Embryonic facial prominence (tissue), 1 donor: ENCODE results near the gene KIAA1217.
A peak's percentile ranks its signal among the peaks of the same experiment; 100 is the strongest.
"Not testable (repeated sequence)": the region's sequence is repeated elsewhere in the genome, so short reads cannot be mapped to it uniquely, and the experiment has no call there.

Experiments used
- DNase-seq: peaks from one replicate; pipeline ENCODE4 v3.0.0-alpha.2; 2016; ENCODE audit errors: extremely low spot score

Gene KIAA1217

DNA sequence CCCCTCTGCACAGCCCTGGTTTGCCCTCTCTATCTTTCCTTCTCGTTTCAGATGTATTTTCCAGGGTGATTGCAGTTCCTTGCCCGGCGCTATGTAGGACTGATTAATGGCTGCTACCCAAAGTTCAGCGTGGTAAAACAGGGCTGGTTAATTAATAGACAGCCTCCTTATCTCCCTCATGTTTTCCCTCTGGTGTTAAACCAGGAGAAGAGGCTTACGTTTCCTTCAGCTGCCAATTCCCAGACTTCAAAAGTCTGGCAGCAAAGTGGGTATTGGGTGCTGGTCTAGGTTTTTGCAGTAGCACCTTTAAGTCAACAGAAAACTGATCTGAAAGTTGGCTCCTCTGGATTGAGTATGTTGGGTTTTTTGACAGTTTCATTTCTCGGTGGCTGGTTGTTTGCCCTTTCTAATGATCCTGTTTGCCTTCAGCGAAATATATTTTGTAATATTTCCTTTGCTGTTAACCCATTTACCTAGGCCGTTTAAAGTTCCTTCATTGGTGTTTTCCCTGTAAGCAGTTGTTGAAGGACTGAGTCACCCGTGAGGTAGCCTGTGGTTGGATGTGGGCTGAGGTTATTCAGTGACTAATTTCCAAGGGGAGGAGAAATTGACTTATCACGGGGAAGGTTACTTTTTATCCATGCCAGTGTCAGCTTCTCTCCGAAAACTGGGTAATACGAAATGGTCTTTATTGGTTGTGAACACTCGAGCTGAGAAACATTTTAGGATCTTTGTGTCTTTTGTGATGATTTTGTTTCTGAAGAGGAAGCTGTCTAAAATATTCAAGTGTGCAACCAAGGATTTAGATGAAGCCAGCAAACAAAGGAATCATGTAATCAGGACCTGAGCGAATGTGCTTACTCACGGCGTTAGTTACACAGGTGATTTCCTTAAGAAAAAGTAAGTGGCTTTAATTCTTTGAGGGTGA is 257.2 kb downstream of the KIAA1217 start:
- DNase-seq = no peak

DNA sequence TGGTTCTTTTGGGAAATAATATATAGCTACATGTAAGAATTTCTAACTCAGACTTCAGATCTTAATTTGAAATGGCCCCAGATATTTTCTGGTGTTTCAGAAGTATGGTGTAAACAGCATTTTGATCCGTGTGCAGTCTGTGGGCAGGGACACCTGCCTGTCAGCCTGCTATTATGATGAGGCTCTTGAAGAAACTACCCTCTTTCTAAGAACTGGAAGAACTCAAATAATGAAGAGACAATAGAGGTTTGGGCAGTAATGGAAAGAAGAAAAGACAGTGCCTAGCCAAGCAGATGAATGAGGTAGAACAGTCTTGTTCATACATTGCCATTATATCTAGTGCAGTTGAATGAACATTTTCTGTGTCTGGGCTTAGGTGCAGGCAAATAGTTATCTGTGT is 258.2 kb downstream of the KIAA1217 start:
- DNase-seq = no peak

DNA sequence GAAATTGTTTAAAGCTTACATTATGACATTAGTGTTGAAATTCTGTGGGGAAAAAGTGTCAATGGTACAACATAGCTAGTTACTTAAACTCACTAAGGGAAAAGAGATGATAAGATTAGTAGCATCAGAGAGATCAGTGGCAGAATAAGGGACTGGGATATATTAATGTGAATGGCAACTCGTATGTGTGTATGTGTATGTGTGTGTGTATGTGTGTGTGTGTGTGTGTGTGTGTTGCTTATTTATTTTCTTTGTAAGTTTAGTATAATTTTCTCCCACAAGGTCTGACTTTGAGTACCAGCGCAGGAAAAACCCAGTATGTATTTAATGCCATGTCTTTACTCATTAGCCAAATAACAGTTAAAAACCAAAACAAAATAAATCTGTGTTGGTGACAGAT is 258.7 kb downstream of the KIAA1217 start:
- no peak for DNase-seq

DNA sequence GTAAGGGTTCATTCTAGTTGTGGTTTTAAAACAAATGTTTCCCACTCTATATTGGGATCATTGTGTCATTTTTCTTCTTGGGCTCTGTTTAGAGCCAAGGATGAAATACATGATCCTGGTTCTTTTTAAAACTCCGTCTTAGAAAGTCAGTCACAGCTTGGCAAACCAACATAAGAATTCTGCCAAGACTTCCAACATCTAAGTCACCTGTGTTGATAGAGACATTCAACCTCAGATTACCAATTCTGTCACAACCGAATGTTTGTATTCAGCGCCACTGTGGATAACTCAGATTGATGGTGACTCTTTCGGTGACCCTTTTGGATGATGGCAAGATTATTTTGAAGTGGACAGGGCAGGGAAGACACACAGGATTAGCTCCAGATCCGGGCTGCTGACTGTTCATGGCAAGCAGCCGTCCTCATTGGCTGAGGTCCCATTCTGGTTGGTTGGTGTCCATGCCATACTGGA is 259.4 kb downstream of the KIAA1217 start:
- DNase-seq = no peak

DNA sequence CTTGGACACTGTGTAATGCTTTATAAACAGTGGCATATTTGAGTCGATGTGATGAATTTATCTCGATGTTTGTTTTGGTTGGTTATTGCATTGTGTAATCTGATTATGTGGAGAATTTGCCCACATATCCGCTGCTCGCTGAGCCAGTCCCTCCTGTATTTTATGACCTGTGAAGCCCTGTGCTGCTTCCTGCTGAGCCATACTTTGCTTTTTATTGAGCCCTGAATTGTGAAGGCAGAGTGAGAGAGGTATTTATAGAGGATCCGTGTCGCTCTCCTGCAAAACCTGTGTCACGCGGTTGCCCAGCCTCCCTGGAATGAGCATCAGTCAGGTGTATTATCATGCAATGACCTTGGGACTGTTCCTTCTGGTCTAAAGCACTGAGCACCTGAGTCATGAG is 261.1 kb downstream of the KIAA1217 start:
- DNase-seq = no peak

DNA sequence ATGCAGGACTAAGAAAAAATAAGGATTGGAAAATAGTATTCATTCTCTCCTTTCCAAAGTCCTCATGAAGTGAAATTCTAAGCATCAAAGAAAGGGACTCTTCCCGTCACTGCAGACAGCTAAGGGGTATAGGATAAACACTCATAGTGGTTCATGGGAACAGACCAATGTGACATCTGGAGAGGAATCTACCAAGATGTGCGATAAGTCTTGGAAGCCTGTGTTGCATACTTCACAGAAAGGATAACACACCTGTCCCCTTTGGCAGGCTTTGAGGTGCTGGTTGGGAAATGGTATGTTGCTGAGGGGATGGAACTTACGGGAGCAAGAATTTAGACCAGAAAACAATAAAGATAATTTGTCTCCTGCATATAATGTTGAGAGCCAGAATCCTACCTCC is 266.7 kb downstream of the KIAA1217 start:
- DNase-seq = no peak

DNA sequence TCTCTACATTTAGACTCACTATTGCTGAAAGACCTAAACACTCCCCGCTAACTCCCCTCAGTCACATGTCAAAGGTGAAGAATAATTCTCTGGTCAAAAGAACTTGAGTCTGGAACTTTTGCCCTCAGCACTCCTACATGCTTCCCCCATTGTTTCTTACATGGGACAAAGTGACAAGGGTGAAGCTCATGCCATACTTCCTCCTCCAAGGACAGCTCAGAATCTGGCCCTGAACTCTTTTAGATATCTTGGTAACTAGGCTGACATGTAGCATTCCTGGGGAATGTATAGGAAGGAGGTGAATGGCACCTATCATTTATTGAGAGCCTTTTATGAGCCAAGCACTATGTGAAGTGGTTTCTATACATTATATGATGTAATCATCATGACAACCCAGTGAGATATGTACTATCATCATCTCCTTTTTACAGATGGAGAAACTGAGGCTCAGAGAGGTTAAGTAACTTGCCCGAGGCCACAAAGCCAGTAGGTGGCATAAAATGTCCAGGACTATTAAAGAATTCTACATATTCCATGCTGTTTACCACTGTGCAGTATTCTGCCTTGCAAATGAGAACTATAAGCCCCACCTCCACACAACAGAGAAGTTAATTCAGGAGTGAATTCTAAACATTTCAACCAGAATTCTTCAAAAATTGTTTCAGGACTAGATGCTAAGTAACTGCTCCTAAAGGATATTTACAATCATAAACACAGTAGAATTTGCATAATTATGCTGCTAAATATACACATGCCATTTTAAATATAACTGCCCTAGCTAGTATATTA is 268.2 kb downstream of the KIAA1217 start:
- DNase-seq = no peak

DNA sequence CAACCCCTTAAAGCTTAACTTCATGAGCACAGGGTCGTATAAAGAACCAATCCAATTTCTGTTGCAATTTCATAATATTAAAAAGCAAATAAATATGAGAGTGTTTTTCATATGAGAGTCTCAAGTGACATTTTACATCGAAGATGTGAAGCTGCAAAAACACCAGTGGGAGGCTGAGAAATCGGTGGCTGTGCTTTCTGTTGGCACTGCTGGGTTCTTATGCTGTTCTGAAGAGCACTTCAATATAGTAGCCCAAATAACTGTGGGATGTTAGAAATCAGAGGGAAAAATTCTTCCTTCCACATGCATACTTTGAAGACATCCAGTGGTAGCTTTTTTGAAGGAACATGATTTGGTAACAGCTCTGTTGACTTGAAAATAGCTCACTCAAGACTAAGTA is 269.0 kb downstream of the KIAA1217 start:
- no peak for DNase-seq

DNA sequence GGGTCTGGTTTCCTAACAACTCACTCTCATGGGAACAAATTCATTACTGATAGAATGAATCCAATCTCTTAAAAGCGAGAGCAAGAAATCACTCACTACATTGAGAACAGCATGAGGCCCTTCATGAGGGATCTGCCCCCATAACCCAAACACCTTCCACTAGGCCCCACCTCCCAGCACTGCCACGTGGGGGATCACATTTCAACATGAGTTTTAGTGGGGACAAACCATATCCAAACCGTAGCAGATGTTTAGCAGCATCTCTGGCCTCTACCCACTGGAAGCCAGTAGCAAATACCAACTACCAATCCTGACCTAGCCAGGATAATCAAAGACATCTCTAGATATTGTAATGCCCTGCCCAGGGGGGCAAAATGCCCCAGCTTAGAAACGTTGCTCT is 270.9 kb downstream of the KIAA1217 start:
- no peak for DNase-seq

DNA sequence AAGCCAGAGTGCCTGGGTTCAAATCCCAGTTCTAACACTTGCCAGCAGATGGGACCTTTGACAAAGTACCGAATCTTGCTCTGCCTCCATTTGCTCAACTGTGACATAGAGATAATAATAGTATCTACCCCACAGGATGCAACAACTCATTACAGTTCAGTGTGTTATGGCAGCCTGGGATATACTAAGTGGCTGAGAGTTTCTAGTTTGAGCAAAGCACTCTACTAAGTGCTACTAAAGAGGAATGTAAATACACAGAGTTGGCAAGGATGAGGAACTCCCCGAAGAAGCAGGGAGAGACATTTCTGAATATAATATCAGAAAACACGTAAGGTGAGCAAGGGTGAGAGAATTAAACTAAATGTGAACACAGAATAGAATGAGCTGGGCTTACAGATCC is 271.5 kb downstream of the KIAA1217 start:
- no peak for DNase-seq

DNA sequence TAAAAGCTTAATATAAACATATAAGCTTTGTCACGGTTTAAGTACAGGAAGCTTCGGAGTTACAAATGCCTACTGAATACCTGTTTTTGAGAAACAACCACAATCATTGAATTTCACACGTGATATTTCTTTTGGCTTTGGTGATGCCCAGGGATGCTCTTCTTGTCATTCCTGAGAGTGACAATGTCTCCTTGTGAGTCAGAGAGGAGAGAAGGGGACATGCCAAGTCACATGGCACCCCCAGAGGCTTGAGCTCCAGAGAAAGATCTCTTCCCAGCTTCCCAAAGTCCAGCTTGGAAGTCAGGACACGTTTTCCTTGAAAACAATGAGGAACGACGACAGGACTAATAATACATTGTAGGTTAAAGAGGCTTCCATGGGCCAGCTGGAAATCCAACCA is 272.3 kb downstream of the KIAA1217 start:
- no peak for DNase-seq

DNA sequence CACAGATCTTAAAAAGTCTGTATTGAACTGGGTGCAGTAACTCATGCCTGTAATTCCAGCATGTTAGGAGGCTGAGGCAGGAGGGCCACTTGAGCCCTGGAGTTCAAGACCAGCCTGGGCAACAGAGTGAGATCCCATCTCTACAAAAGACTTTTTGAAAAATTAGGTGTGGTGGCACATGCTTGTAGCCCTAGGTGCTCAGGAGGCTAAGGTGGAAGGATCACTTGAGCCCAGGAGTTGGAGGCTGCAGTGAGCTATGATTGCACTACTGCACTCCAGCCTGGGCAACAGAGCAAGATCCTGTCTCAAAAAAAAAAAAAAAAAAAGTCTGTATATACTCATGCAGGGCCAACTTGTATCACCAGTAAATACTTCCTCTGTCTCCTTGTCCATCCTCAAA is 273.8 kb downstream of the KIAA1217 start:
- DNase-seq = not testable (repeated sequence)

DNA sequence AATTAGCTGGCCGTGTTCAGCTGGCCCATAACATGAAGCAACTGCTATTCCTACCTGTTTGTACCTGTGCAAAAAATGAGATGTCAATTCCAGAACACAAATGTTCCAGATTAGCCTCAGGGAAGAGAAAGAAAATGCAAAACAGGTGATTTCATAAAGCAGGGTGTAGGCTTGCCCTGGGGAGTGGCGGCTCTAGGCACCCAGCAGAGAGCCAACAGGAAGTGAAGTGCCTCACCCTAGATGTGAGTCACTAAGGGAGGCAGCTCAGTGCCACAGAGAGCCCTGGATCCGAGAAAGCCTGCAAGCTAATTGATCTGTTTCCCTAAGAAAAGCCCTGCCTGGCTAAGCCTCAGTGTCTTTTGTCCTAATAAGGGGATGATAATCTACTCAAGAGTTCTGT is 274.8 kb downstream of the KIAA1217 start:
- DNase-seq = peak; percentile 20

DNA sequence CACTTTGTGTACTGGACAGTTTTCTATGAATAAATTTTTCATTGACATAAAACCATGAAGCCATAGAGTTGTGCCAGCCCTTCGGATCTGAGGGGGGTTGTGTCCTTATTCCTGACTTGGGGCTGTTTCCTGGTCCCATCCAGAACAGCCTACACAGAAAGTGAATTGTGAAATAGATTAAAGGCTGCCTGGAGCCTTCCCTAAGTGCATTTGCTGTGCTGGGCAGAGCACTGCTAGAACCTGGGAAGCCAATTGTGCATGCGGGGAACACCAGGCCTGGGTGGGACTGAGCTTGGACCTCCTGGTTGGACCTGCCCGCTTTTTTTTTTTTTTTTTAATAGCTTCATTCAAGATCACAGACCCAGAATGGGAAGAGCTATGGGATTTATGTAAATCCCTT is 275.8 kb downstream of the KIAA1217 start:
- DNase-seq = no peak

DNA sequence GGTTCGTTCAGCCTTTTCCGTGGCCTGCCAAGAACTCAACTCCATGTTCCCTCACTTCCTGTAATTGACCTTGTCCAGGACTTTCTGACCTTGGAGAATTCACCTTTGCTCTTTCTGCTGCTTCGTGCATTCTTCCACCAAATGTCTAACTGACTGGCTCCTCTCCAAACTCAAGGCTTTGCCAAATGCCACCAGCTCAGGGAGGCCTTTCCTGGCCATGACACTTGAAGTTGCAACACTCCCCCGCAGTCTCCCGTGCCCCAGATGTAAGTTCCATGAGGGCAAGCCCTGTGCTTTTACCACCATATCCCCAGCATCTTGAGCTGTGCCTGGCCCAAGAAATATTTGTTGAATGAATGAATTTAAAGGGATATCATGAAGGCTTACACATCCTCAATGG is 276.4 kb downstream of the KIAA1217 start:
- DNase-seq = no peak

DNA sequence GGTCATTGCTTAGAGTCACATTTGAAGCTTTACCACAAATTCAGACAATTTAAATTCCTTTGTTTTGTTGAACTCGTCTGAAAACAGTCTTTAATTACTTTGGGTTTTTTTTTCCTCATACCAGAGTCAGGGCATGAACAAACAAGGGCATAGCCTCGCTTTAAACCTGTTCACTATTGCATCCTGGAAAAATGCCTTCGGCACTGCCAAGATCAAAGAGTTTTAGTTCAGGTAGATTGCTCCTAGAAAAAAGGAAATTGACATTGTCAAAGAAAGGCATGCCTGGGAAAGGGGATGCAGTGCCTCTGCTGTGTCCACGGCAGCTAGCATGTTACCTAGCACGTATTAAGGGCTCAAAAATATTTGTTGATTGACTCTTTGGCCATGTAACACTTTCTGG is 279.7 kb downstream of the KIAA1217 start:
- DNase-seq = no peak

DNA sequence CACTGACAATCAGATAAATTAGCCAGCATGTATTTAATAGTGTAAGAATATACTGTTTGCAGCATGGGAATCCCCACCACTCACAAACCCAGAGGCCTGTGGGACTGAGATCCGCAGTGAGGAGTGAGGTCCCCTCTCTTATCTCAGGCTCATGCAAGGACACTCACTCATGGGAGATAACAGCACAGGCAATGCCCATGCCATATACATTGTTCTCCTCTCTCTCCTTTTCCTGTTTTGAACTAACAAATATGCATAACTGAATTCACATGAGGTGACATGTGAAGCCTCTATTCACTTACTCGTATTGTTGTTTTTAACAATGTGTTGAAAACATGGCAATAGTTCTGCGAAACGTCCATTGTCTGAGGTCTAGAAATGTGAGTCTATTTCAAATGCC is 284.2 kb downstream of the KIAA1217 start:
- DNase-seq = no peak

DNA sequence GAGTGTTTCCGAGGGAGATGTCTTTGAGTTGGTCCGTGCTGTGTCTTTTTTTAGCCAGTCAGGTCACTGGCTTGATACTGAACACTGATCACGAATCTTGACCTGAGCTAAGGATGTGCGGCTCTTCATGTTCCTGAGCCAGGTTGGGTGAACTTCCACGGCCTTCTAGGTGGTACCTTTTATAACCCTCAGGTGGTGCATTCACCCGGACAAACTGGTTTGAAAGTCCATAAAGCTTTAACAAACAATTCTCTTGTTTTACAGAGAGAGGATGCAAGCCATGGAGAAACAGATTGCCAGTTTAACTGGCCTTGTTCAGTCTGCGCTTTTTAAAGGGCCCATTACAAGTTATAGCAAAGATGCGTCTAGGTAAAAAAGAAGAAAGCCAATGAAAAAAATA is 285.3 kb downstream of the KIAA1217 start:
- no peak for DNase-seq

DNA sequence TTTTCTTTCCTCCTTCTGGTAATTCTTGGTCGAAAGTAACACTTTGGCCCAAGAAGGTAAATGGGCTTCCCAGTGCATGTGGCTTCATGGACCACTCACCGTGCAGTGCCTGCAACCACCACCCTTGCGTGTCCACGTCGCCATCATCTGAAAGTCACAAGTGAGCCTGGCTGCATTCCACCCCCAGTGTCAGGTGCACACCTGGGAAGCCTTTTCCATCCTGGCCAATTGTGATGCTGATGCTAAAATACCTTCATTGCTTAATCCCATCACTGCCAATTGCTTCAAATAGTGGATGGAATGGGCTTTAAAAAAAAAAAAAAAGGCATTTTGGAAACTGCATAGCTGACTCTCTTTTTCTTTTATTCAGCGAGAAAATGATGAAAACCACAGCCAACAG is 285.8 kb downstream of the KIAA1217 start:
- DNase-seq = no peak

DNA sequence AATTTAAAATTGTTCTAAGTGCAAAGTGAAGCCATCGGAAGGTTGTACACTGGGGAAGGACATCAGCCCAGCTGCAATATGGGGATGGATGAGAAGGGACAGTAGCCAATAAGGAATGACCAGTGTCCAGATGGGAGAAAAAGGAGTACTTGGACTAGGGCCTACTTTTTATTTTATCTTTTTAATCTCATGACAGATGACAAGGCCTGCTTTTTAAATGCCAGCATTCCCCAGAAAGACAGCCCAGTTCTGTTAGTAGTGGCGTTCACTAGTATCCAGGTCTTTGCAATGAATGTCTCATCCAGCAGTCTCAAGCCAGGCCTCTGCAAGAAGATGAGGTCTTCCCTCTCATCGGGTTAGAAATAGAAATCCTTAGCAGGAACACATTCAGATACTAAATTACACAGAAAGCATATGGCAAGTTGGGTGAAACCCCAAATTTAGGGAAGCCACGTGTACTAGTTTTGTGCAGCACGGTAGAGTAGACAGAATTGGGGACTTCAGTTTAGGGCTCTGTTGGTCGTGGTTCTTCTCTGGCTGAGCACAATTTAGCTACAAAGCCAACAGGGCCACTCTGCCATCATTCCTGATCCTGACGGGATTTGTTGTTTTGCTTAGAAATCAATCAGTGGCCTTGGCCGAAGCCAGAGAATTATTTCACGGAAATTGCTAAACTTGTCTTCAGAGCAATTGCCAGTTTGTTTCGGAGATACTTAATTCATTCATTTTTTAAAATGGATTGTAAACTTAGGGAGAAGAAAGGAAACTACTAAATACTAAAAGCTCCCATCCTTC is 286.9 kb downstream of the KIAA1217 start:
- DNase-seq = no peak

DNA sequence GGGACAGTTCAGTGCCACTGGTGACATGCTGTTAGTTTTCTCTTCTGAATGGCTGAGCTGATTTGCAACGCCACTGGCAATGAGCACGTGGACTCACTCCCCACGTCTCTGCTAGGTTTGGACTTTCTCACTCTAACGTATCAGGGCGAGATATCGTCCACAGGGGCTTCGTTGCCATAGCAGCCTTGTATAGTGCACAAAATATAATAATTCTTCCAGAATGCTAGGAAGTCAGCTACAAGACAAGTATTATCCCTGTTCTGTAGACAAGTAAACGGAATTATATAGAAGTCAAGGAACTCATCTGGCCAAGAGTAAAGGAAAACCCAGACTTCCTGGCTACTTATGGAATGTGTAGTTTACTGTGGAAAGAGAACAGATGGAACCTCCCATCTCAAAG is 288.0 kb downstream of the KIAA1217 start:
- DNase-seq = no peak

DNA sequence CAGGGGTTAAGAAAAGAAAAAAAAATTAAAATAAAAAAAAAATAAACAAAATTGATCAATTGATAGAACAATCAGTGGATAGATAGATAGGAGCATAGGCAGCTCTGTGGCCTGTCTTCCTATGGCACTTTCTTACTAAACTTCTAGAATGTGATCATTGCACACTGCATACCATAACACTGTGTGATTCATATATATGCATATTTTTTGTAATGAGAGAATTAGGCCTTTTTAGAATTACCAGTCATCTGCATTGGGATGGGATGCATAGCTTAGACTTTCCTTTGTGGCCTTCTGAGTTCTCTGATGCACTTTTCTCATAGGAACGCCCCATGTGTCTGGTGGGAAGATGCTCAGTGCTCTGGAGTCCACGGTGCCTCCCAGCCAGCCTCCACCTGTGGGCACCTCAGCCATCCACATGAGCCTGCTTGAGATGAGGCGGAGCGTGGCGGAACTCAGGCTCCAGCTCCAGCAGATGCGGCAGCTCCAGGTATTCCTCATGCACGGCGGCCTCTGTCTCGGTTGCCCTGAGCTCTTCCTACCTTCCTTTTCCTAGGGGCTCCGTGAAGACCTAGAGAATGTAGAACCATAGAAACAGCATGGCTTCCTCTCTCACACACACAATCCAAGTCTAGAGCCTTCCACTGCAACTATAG is 292.2 kb downstream of the KIAA1217 start:
- DNase-seq = no peak
